ENCODE results near the gene ASCL4. TPM values are rescaled to one million over a fixed set of nuclear protein-coding genes. Genes with fewer than 3 reads are reported as not detected.

Gene ASCL4
- total RNA-seq, 2 experiments from 2014 or later: not detected

- Histone ChIP-seq H3K79me2 (ENCODE audit: insufficient read depth, low read depth, low read length) (no peaks in the 10 kb centered on the region), H3K9me3 (ENCODE audit: low read length) (no peaks in the 10 kb centered on the region), H3K4me3 (ENCODE audit: low read depth, low read length, poor library complexity, severe bottlenecking) (no peak overlapping the region), H3K4me1 (ENCODE audit: insufficient read depth, low read length, poor library complexity, severe bottlenecking) (peaks cover 28% of the 10 kb centered on the region), H2AFZ (ENCODE audit: low read length) (no peak overlapping the region), H4K20me1 (ENCODE audit: insufficient read depth, low read length) (peaks cover 4% of the 10 kb centered on the region; the same call in 1 of the 2 replicates), H3K36me3 (ENCODE audit: insufficient read depth, low read length) (peaks cover 73% of the 10 kb centered on the region), H3K27ac (ENCODE audit: low read depth, low read length, poor library complexity, severe bottlenecking) (no peak overlapping the region), H3K4me2 (ENCODE audit: low read length) (no peak overlapping the region), H3K9me2 (ENCODE audit: insufficient read depth, low read length) (no peaks in the 10 kb centered on the region)
- intact Hi-C loops (cut with micrococcal nuclease; ENCODE audit: unreplicated experiment): no loop called here
- BruUV-seq (replicated peaks): no TSS peak
- ChIA-PET POLR2A (no interaction called here), CTCF (ENCODE audit: unreplicated experiment) (no interaction called here)
- no peak for DNase-seq (ENCODE audit: low spot score)
- no peak for TF ChIP-seq CTCF (conservative IDR thresholded peaks at IDR 0.05; ENCODE audit: low read length)
- no peak for TF ChIP-seq EZH2phosphoT487 (IDR thresholded peaks at IDR 0.05; ENCODE audit: borderline replicate concordance, low read depth, low read length)
Measured at GRCh38 chr12:107734139-107734538, 40.4 kb upstream of the ASCL4 start.

DNA sequence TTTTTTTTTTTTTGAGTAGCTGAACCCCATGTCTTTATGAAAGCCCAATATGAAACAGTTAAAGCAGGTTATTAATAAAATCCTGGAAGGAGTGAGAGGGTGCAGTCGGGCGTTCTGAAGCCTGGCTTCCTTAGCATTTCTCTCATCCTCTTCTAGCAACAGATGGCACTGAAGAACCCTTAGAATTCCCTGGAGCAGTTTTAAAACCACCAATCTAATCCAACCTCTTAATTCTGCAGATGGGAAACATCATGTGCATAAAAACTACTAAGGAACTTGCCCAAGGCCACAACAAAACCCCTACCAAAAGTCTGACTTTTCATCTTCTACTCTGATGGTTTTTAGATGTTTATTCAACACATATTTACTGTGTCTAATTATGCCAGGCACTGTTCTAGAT, 38.7 kb upstream of the ASCL4 start:
- Histone ChIP-seq H3K79me2 (ENCODE audit: insufficient read depth, low read depth, low read length) (no peaks in the 10 kb centered on the region), H3K36me3 (ENCODE audit: insufficient read depth, low read length) (peaks cover 89% of the 10 kb centered on the region), H3K4me1 (ENCODE audit: insufficient read depth, low read length, poor library complexity, severe bottlenecking) (peaks cover 28% of the 10 kb centered on the region), H3K4me3 (ENCODE audit: low read depth, low read length, poor library complexity, severe bottlenecking) (no peak overlapping the region), H3K4me2 (ENCODE audit: low read length) (no peak overlapping the region), H2AFZ (ENCODE audit: low read length) (no peak overlapping the region), H3K9me2 (ENCODE audit: insufficient read depth, low read length) (no peaks in the 10 kb centered on the region), H3K9me3 (ENCODE audit: low read length) (no peaks in the 10 kb centered on the region), H4K20me1 (ENCODE audit: insufficient read depth, low read length) (peaks cover 4% of the 10 kb centered on the region; the same call in 1 of the 2 replicates), H3K27ac (ENCODE audit: low read depth, low read length, poor library complexity, severe bottlenecking) (no peak overlapping the region)
- intact Hi-C loops (cut with micrococcal nuclease; ENCODE audit: unreplicated experiment): no loop called here
- ChIA-PET CTCF (ENCODE audit: unreplicated experiment) (no interaction called here), POLR2A (interaction anchor here (0.6 to 1.0 kb wide), 3 partner anchors 19 to 1967 kb away, joined by 3 to 4 read pairs (median 3); no protein-coding TSS in a partner anchor)
- no TSS peak for BruUV-seq (replicated peaks)
- TF ChIP-seq EZH2phosphoT487 (IDR thresholded peaks at IDR 0.05; ENCODE audit: borderline replicate concordance, low read depth, low read length) (no peak), CTCF (conservative IDR thresholded peaks at IDR 0.05; ENCODE audit: low read length) (no peak)
- no peak for DNase-seq (ENCODE audit: low spot score)

- peak; percentile 70 for TF ChIP-seq CTCF (conservative IDR thresholded peaks at IDR 0.05; ENCODE audit: low read length)
- no peak for TF ChIP-seq EZH2phosphoT487 (IDR thresholded peaks at IDR 0.05; ENCODE audit: borderline replicate concordance, low read depth, low read length)
- Histone ChIP-seq H3K4me3 (ENCODE audit: low read depth, low read length, poor library complexity, severe bottlenecking) (peak overlapping the region; percentile 7), H3K9me2 (ENCODE audit: insufficient read depth, low read length) (no peaks in the 10 kb centered on the region), H3K79me2 (ENCODE audit: insufficient read depth, low read depth, low read length) (no peaks in the 10 kb centered on the region), H3K4me2 (ENCODE audit: low read length) (peak overlapping the region; percentile 36; the same call in 1 of the 2 replicates), H3K4me1 (ENCODE audit: insufficient read depth, low read length, poor library complexity, severe bottlenecking) (peaks cover 21% of the 10 kb centered on the region), H3K36me3 (ENCODE audit: insufficient read depth, low read length) (peaks cover 98% of the 10 kb centered on the region), H3K27ac (ENCODE audit: low read depth, low read length, poor library complexity, severe bottlenecking) (peak overlapping the region; percentile 32), H2AFZ (ENCODE audit: low read length) (no peak overlapping the region), H4K20me1 (ENCODE audit: insufficient read depth, low read length) (peaks cover 4% of the 10 kb centered on the region; the same call in 1 of the 2 replicates), H3K9me3 (ENCODE audit: low read length) (no peaks in the 10 kb centered on the region)
- peak; percentile 86 for DNase-seq (ENCODE audit: low spot score)
- BruUV-seq (replicated peaks): no TSS peak
- intact Hi-C loops (cut with micrococcal nuclease; ENCODE audit: unreplicated experiment): loop anchor here (1.0 kb wide), 2 partner anchors 10 to 23 kb away; no protein-coding TSS in a partner anchor
- ChIA-PET CTCF (ENCODE audit: unreplicated experiment) (interaction anchor here (1.1 kb wide), 1 partner anchor 148 kb away, joined by 4 read pairs; no protein-coding TSS in a partner anchor), POLR2A (no interaction called here)
Measured at GRCh38 chr12:107736914-107737313, 37.6 kb upstream of the ASCL4 start.

Data from OCI-LY7 (cell line).